Retina (tissue), 1 donor: ENCODE measurements around the gene ITK.
"Not testable (repeated sequence)": the region's sequence is repeated elsewhere in the genome, so short reads cannot be mapped to it uniquely, and the experiment has no call there.

Experiments used
- DNase-seq: peaks from one replicate; pipeline ENCODE4 v3.0.0-alpha.2; 2016

Gene ITK

GRCh38 chr5:157213527-157214243 lies 33.0 kb downstream of the ITK start:
- DNase-seq: no peak

DNA sequence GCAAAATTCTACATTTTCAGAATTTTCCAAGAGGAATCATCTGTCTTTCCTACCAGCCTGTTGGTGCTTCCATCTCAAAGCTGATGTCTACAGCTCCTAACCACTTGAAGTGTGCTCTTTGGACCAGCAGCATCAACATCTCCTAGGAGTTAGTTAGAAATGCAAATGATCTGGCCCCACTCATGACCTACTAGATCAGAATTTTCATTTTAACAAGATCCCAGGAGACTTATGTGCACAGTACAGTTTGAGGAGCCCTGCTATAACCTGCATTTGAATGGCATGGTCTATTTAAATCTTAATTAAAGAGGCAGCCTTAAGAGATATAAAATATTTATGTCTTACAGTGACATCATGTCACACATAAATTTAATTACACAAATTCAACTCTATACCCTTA lies 33.8 kb downstream of the ITK start:
- DNase-seq: no peak

DNA sequence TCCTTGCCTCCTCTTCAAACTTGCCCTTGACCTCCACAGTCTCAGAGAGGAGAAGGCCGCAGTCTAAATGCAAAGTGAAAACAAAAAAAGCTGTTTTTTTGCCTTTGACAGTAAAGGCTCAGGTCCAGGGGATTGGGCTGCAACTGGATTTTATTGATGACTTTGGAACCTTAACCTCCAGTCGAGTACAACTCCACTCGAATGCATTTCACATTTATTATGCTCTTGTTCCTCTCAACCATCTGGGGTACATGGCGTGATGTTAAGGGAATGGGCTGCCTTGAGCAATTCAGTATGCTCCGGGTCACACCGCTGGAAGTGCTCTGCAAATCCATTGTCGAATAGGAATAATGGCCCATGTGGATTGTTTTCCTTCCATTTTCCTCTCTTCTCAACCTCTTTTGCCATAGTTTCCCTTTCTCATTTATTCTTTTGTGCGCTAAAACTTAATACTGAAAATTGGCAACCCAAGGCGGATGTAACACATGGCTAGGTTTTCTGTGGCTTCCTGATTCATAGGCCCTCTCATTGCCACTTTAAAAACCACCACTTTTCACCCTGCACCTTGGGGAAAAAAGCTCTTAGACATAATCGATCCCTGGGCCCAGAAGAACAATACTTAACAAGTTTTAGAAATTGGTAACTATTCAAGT lies 34.3 kb downstream of the ITK start:
- DNase-seq: no peak

- no peak for DNase-seq
These were observed 35.0 kb downstream of the ITK start for GRCh38 chr5:157215514-157216167.

DNA sequence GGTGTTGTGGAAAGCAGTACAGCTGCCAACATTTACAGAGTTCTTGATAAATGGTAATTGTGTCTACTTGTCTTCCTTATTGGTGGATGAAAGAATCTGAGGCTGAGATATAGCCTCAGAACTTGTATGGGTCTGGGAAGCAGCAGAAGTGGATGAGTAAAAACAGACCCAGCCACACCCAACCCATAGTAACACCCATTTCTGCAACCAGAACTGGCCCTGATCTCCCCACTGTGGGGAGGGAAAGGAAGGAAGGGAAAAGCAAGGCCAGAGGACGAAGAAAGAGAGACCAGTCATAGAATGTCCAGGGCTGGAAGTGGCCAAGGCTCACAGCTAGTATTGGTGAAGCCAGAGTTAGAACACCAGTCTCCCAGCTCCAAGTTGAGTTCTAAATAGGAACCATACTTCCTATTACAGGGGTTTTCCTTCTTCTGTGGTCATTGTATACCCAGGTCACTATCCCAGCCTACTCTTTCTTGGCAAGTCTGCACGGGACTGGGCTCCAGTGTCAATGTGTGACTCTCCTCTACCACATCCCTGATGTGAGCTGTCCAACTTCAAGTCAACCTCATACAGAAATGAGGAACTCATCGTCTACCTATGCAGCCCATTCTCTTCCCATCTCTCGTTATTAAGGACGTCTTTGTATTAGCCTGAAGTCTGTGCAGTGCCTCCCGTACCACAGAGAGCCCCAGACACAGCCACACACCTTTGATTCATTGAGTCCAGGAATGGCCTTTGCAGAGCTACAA lies 35.9 kb downstream of the ITK start:
- no peak for DNase-seq

DNA sequence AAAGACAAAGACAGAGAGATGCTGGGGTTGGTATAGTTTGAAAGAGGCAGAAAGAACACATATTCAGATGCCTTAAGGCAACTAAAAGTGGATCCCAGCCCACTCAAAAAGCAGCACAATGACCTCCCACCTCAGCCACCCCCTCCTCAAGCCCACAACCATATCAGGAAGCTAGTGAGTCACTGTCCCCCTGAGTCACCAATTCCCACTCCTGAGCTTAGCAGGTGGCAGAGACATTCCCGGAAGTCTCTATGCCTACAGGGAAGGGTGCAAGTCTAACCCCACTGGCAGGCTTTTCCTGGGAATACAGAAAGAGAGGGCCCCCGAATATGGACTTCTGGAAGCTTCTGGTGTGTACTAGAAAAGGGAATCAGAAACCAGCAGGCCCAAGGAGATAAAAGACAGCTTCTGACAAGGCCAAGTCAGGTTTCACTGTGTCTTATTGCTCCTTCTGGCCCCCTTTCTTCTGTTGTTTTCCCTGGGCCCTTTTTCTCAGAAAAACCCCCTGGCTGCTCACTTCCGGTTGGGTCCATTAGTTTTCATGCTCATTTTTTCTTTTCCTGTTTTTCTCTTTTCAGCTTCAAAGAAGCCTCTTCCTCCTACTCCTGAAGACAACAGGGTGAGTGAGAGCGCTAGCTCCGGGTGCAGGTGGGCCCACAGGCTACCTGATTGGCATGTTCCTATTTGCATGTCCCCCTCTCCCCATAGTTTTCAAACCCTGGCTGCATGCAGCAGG lies 36.8 kb downstream of the ITK start:
- DNase-seq: no peak

DNA sequence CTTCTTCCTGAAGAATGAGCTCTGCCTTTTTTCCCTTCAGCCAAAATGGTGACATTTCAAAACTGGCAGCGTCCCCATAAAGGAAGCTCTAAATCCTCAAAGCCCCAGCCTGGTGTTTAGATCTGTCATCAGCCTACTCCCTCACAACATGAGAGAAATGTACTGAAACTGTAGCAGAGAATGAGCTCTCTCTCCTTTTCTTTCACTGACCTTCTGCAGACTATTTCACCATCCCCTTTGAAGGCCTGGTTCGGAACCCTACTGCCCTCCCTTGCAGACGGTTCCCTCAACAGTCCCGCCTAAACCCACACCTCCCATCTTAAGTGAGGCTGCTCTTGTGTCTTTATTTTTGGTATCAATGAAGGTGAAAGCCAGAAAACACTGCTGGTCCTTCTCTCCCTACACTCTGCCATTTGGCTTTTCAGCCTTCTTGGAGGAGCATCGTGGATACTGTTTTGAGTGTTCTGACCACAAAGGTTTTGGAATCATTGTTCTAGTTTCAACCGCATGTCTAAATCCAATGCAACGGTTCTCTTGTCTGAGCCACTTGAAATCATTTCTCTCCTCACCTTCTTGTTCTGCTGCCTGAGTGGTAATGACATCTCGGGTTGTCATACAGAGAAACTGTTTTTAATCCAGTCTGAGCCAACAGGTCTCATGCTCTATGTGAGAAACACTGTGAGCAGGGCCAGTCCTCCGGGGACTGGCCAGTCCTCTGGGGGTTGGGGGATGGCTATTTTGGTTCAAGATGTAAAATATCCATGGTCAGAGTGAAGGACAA lies 39.0 kb downstream of the ITK start:
- DNase-seq: no peak

- no peak for DNase-seq
These were observed 41.3 kb downstream of the ITK start for GRCh38 chr5:157221959-157222358.

DNA sequence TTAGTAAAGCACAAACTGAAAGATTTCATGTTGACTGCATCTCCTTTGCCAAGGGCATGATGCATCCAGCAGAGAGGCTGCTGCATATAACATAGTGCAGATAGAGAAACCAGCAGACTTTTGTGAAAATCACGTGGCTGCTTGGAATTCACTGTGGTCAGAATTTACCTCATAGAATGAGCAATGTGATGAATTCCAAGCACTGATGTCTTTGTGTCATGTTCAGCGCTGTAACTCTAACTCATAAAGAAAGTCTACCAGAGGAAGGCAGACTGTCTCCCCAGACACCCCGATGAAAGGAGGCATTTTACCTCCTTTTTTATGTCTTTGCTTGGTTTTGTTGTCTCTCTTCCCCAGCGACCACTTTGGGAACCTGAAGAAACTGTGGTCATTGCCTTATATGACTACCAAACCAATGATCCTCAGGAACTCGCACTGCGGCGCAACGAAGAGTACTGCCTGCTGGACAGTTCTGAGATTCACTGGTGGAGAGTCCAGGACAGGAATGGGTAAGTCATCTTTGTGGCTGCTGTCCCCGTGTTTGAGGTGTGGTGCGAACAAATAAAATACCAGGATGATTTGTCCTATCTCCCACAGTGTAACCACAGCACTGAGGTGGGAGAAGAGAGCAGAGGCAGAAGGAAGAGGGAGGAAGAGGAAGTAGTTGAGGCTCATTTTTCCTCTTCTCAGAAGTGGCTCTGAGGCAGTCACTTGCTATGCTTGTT lies 42.0 kb downstream of the ITK start:
- no peak for DNase-seq

GRCh38 chr5:157225469-157226422 lies 45.1 kb downstream of the ITK start:
- DNase-seq: no peak

GRCh38 chr5:157230610-157231009 lies 50.0 kb downstream of the ITK start:
- no peak for DNase-seq

- DNase-seq: no peak
These were observed 52.1 kb downstream of the ITK start for GRCh38 chr5:157232706-157233105.

DNA sequence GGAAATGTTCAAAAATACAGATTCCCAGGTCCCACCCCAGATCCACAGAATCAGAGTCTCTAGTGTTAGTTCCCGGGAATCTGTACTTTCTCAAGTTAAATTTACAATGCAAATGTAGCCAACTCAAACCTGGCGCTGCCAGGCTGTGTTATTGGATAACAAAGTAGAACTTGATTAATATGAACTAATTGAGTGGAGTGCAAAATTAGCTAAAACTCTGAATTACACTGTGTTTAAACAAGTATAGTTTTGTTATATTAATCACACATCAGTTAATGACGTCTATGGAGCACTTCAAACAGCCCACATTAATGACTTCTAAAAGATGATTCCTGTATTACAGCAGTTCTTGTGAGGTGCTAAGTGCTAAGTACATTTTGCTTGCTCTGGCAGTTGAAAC lies 52.9 kb downstream of the ITK start:
- no peak for DNase-seq

- DNase-seq: no peak
These were observed 55.8 kb downstream of the ITK start for GRCh38 chr5:157236423-157236822.

GRCh38 chr5:157241483-157241882 lies 60.8 kb downstream of the ITK start:
- no peak for DNase-seq

- DNase-seq: not testable (repeated sequence)
These were observed 64.1 kb downstream of the ITK start for GRCh38 chr5:157244704-157245103.

DNA sequence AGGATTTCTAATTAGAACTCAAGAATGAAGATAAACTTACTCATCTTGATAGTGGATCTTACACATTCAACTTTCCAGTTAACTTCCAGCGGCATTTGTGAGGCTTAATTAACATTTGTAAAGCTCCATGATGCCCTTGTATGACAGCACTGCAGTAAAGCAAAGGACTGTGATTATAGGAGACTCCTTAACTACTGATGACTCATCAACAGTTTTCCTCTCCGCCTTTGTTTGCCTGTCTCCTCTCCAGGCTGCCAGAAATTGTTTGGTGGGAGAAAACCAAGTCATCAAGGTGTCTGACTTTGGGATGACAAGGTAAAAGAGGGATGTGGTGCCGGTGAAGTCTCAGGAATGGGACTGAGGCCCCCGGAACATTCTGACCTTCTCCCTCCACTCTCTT lies 64.8 kb downstream of the ITK start:
- DNase-seq: no peak

DNA sequence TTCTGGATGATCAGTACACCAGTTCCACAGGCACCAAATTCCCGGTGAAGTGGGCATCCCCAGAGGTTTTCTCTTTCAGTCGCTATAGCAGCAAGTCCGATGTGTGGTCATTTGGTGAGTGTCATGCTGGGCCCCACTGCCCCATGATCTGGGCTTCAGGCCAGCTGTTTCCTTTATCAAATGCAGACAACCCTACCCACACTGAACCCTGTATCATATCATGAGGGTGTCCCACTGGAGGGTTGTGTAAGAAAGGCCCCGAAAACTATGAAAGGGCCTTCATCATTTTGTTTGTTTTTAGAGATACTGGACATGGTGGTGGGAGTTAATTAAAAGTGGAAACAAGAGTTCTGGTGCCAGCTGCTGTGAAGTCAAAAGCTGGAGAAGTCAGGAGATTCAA lies 65.2 kb downstream of the ITK start:
- no peak for DNase-seq

- DNase-seq: no peak
These were observed 66.6 kb downstream of the ITK start for GRCh38 chr5:157247267-157247666.
